ENCODE data around the gene AGFG1. TPM values are rescaled to one million over a fixed set of nuclear protein-coding genes. Genes with fewer than 3 reads are reported as not detected.
A peak's percentile ranks its signal among the peaks of the same experiment; 100 is the strongest.

The AGFG1 gene
- total RNA-seq, 1 experiment from 2014 or later: 120 TPM

DNA sequence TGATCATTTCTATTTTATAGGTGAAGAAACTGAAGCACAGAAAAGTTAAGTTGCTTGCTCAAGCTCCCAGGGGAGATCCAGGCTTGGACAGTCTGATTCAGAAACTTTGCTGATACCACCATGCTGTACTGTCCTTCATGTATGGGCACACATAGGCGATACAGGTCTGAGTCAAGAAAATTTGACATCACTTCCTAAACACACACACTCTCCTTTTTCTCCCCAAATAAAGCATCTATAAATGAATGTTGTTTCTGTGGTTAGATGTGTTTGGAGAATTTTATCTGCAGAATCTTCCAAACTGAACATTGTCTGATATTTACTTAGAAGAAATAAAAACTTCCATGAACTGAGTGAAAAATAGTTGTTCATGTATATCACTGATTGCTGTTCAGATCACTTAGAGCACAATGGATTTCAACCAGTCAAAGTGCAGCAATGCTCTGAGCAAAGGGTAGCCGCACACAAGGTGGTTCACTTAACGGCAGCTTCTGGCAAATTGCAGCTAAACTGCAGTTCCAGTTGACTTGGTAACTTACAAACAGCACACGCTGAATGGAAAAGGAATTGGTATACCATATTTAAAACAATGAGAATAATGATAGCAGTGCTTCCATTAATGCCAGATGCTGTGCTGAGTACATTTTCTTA lies 10.0 kb upstream of the AGFG1 start:
- no peak for DNase-seq (ENCODE audit: low read depth)

DNA sequence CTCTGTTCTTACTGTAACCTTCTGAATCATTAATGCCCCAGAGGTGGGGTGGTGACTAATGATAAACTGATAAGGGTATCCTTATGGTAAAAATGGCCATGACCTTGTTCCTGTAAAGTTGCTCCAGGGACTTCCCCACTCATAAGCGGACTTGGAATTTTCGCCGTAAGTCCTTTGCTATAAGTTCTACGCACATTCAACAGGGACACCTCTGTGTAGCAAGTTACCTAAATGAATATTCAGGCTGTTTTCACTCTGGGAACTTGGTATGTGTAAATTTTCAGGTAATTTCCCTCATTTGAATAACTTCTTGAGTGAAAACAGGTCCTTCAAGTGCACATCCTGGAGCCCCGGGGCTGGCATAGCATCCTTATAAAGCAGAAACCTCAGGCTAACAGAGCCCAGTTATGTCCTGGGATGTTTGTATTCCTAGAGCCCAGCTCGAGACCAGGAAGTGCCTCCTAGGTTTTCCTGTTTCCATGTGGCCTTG lies 9.4 kb upstream of the AGFG1 start:
- no peak for DNase-seq (ENCODE audit: low read depth)

DNA sequence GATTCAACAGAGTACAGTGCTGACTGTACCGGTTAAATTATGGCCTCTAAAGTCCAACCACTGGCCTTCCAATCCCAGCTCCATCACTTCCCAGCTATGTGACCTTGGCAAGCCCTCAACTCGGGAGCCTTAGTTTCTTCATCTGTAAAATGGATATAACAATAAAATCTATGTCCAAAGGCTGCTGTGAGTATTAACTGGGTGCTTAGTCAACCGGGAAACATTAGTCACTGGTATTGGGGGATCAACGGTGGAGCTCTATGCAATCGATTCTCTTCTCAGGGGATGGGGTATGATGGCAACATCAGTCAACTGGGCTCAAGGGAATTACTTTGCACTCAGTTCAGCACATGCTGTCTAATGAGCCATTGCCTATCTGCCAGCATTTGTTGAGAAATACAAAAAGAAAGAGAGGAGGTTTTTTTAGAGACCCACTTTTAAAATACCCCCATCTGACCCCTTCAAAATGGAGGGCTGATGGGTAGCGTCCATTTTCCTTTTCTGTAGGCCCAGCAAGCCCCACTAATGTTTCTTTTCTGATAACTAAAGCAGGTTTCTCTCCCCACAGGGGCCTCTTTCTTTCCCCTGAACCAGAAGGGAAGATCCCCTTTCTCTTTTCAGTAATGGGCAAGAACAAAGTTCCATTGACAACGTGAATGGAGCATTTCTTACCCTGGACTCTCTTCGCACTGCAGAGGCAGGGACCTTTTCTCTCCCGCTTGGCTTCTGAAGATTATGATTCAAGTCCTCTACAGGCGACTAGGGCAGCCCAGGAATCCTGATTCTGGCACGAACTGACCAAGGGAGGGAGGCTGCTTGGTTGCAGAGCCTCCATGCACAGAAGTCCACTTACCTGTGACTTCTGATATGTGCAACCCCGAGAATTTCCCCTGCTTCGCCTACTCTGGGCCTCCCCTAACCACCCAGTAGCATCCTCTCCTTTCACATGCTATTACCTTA lies 8.7 kb upstream of the AGFG1 start:
- DNase-seq (ENCODE audit: low read depth): peak; percentile 13

DNA sequence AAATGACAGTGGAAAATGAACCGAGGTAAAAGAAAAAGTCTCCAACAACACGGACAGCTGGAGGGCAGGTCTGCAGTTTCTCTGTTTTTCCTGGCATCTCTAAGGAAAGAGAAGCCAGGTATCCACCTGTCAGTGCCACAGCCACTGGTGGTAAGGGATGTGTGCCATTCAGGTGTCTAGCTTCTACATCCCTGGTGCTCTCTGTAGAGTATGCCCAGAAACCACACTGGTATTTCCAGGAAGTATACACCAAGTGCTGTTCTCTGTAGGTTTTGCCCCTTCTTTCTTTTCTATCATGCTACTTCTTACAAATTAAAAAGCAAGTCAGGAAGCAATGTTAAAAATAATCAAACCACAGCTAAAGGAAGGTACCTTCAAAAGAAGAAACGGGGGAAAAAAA lies 7.6 kb upstream of the AGFG1 start:
- DNase-seq (ENCODE audit: low read depth): no peak

DNA sequence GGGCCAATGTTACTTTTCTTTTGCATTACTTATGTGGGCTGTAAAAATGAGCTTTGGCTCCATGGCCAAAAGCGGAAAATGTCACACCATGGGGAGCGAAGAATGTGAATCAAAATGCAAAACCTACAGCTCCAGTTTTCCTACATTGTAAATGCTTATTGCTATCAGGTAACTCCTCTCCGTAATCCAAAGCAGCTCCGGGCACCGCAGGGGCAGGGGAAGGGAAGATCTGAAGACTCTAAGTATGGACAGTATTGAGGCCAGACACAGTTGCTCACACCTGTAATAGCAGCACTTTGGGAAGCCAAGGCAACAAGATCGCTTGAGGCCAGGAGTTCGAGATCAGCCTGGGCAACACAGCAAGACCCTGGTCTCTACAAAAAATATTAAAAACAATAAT lies 7.1 kb upstream of the AGFG1 start:
- DNase-seq (ENCODE audit: low read depth): no peak

DNA sequence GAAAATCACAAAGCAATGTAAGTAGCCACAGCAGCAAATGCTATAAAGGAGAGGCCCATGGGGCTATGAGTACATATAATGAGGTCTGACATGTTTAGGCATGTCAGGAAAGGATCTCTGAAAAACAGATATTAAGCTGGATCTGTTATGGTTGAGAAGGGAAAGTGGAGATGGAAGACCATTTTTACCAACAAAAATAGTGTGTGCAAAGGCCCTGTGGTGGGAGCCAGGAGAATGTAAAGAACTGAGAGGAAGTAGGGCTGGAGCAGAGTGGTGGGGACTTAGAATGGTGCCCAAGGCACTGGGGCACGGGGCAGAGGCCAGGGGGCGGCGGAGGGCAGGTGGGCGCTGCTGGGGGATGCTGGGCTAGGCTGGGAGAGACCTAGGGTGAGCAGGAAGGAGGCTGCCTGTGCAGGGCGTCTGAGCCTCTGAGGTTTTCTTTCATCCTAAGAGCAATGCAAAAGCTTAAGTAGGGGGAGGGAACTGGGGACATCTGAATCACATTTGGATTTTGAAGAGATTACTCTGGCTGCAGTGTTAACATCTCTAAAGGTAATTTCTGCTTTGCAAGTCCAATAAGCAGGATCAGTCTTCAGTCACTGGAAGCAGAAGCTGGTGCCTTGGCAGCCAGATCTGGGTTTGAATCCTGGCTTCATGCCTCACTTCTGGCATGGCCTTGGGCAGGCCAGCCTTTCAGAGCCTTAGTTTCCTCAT lies 4.9 kb upstream of the AGFG1 start:
- no peak for DNase-seq (ENCODE audit: low read depth)

DNA sequence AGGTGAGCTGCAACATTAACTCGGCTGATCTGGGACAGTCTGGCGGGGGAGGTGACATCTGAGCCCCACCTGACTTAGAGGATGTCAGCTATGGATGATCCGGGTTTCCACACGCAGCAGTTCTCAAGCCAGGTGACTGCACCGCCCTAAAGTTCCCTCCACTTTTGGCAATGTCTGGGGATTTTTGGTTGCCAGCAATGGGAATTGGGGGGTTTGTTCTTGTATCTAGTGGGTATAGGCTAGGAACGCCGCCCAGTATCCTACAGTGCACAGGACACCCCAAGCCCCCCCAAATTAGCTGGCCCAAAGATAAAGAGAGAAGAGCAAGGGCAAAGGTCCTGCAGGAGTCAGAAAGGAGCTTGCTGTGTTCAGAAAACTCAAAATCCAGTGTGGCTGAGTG lies 544 bp upstream of the AGFG1 start:
- DNase-seq (ENCODE audit: low read depth): no peak

DNA sequence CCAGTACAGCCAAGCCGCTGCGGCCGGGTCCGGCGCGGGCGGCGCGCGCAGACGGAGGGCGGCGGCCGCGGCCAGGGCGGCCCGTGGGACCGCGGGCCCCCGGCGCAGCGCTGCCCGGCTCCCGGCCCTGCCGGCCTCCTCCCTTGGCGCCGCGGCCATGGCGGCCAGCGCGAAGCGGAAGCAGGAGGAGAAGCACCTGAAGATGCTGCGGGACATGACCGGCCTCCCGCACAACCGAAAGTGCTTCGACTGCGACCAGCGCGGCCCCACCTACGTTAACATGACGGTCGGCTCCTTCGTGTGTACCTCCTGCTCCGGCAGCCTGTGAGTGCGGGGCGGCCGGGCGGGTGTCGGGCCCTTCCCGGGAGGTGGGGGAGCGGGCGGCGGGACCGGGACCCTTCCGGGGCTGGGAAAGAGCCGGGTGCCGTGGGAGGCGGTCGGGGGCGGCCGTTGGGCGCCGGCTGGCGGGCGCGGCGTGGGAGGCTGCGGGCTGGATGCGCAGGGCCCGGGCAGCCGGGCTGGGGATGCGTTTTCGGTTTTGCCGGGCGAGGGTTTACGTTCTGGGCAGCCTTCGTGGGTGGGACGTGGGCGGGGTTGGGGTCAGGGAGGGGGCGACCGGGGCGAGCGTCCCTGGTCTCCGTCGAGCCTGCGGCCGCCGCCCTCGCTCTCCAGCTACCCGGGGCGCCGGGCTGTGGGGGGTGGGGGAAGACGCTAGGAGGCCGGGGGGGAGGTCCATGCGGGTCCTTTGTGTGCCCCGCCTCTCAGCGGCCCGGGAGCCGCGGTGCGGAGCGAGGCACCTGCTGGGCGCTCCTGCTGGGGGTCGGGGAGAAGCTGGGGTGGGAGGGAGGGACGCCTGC lies 537 bp downstream of the AGFG1 start:
- peak; percentile 48 for DNase-seq (ENCODE audit: low read depth)

DNA sequence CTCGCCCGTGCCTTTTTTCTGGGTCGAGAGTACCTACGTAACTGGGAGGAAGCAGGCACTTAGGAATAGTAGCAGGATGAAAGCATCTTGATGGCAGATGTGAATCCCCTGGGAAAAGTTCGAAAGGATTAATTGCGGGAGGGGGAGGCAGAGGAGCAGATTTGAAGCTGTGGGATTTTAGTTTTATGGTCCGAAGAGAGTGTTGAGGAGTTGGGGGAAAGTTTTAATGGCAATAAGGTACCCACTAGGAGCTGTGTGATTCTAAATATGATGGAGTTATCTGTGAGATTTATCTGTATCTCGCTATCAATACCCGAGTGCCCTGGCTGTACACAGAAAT lies 1.1 kb downstream of the AGFG1 start:
- no peak for DNase-seq (ENCODE audit: low read depth)

DNA sequence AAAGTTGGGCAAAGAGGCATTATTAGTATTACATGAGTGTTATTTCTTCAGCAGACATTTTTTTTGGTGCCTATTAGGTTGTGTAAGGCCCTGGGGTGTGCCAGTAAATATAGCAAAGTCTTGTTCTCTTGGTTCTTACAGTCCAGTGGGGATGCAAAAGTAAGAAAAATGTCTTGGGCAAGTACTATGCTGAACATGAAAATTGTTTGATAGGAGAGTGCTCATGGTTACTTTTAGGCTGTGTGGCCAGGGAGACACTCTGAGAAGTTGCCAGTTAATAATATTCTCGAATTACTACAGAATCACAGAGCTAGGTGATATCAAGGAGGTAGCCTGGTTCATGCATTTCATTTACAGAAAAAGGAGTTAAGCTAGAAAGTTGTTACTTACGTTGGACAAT lies 1.9 kb downstream of the AGFG1 start:
- no peak for DNase-seq (ENCODE audit: low read depth)

DNA sequence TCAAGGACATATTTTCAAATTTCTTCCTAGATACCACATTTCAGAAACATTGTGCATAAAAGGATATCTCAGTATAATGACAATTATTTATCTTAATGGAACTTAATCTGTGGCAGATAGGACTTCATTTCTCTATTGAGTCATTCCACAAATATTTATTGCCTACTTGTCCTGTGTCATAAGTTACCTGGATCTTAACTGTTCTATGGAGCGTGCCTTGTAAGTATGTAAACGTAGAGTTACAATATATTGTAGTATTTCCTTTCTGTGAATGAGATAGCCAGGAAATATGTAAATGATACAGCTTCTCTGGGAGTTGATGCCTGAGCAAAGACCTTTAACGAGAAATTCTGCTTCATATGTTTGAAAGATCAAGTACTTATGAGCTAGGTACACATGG lies 2.5 kb downstream of the AGFG1 start:
- no peak for DNase-seq (ENCODE audit: low read depth)

DNA sequence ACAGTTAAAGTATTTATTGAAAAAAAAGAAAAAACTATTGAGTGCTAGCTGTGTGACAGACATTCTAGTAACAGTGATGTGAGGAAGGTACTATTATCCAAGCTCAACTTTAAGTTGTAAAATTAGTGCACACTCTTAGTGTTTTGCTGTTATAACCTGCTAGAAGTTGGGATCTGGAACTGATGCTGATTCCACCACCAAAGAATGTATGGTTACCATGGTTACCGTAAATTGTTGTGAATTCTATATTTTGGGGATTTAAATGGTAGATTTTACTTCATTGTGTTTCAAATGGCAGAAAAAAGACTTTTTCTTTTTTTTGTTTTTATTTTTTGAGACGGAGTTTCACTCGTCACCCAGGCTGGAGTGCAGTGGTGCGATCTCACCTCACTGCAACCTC lies 5.3 kb downstream of the AGFG1 start:
- DNase-seq (ENCODE audit: low read depth): no peak

DNA sequence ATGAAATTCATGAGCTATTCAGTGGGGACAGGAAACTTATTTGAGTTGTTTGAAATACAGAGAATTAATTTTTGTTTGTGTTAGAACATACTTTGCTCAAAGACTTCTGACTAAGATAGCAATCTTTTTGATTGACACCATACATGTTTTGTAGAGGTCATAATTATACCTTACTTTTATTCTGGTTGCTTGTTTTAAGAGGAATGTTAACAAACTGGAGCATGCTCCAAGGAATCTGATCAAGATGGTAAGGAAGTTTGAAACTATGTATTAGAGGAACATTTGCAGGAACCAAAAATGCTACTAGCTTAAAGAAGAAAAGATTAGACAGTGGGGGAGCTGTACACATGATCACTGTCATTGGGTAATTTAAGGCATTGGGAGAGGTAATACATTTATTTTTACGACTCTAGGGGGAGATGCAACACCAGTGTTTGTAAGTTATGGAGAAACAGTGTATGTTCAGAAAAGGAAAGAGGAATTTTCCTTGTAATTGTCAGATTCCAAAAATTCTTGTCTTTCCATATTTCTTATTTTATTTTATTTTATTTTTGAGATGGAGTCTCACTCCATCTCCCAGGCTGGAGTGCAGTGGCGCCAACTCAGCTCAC lies 8.0 kb downstream of the AGFG1 start:
- peak; percentile 37 for DNase-seq (ENCODE audit: low read depth)

DNA sequence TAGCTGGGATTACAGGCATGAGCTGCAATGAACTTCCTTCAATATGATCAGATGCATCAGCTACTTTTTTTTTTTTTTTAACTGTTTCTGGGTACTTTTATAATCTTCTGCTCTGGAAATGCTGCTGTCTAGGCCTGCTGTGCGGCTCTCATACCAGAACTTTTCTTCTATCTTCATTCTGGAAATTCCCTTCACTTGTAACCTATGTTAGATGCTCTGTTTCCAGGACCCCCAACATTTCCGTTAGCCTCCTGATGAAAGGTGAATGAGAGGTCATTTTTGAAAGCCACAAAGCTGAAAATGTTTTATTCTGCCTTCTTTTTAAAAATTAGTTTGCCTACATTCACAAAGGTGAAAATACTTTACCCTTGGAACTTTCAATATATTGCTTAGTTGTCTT lies 8.6 kb downstream of the AGFG1 start:
- no peak for DNase-seq (ENCODE audit: low read depth)

DNA sequence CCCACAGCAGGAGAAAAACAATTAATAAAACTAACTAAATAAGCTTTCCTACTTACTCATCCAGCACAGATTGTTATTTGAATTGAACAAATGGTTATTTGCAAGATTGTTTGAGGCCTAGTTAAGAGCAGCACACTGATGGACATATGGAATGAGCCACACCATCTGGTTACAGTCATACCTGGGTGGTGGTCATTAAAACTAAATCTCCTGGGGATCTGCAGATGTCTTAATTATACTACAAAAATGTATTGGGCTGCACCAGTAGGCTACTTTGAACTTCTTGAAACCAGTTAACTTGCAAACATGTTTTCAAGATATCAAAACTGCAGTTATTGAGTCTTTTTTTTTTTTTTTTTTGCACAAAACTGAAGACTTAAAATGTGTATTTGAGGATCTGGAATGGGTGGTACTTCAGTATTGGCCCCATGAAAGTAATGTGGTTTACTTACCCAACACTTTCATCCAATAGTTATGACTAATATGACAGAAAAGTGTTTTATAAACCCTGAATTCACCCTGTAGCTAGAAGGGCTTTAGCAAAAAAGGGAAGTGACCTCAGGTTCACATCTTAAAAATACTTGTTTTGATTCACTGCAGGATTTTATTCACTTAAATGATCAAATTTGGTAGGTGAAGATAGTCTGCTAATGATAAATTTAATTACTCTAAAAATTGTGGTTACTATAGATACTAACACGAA lies 10.8 kb downstream of the AGFG1 start:
- DNase-seq (ENCODE audit: low read depth): no peak

DNA sequence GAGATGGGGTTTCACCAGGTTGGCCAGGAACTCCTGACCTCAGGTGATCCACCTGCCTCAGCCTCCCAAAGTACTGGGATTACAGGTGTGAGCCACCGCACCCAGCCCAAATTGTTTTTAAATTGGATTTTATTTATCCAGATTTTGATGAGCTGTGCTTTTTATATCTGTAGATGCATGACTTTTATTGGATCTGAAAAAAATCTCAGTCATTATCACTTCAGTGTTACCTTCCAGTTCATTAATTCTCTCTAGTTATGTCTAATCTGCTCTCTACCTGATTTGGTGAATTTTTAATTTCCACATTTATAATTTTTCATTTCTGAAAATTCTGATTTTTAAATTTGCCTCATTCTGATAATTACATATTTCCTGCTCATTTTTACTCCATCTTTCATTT lies 13.5 kb downstream of the AGFG1 start:
- DNase-seq (ENCODE audit: low read depth): no peak

DNA sequence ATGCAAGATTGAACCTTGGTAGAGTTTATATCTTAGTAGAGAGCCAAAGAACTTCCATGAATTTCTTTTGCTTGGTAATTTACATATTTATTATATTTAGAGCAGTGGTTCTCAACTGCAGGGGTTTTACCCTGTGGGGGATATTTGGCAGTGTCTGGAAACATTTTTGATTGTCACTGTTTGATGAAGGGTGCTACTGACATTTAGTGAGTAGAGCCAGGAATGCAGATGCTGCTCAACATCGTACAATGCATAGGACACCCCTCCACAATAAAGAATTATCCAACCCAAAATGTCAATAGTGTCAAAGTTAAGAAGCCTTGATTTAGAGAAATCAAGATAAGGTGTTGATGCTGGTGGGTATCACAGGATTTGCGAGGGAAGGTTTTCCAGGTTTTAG lies 14.7 kb downstream of the AGFG1 start:
- no peak for DNase-seq (ENCODE audit: low read depth)

DNA sequence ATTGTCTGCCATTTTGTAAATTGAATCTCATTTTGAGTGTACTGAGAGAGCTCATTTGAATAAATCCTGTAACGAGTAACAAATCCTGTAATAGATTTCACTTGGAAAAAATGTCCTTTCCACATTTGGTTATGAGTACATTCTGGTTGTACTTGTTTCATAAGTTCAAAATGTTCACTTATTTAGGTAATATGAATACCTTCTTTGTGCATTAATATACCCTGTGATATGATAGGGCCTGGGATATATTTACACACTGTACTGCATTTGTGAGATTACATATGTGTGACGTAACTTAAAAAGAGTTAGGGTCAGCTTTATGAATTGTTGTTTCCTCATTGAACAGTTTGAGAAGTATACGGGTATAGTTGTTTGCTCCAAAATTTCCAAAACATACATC lies 16.1 kb downstream of the AGFG1 start:
- DNase-seq (ENCODE audit: low read depth): no peak

DNA sequence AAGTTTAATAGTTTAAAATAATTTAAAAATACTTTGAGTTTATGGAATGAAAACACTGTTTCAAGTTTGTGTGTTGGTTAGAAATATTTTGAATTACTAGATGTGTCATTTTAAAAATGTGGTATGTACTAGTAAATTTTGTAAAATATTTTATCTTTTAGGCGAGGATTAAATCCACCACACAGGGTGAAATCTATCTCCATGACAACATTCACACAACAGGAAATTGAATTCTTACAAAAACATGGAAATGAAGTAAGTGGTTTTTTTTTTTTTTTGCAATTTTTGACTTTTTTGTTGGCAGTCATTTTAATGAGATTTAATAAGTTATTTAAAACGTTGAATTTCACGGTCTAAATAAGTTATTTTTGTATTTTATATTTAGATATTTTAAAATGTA lies 19.4 kb downstream of the AGFG1 start:
- DNase-seq (ENCODE audit: low read depth): no peak

DNA sequence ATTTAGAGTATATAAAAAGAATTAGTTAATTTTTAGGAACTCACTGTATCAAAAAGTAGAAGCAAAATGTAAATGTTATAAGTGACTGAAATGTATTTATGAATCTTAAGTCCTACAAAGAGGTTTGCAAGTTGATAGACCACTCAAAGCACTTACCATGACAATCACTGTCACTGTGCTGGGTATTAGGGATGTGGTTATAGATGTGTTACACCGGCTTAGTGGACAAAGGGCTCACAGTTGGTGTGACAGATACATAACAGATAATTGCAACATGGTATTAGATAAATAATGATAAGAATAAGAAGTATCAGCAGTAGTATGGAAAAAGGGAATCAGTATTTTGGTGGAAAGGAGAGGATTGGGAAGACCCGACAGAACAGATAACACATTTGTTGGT lies 21.6 kb downstream of the AGFG1 start:
- DNase-seq (ENCODE audit: low read depth): no peak

DNA sequence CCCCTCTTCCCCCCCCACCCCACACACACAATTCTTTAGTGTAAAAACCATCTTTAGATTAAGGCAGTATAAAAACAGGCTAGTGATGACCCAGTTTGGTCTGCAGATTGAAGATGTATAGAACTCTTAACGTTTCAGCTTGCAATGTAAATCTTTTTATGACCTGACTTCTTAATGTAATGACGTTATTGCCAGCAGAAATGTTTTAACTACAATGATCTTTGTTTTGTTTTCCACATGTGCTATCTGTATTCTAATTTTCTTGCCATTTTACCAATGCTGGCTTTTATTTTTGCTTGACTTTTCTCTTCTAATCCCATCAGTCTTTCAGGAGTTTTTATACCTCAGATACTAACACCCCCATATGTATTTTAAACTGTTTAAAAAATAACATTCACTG lies 25.2 kb downstream of the AGFG1 start:
- no peak for DNase-seq (ENCODE audit: low read depth)

All from RPMI7951 (cell line).